CD14-positive monocyte (primary cell): Measurements from ENCODE around the gene NKX3-2. TPM values are rescaled to one million over a fixed set of nuclear protein-coding genes. Genes with fewer than 3 reads are reported as not detected.

Experiments used
- DNase-seq, 3 donors: peaks; one replicate each; pipeline ENCODE4 v3.0.0-alpha.2; 2011 to 2022
- H2AFZ ChIP-seq: 2 replicates; pipeline ENCODE4 v1.6.0; 2012; ENCODE audit warnings: mild to moderate bottlenecking, low read depth, low read length, inconsistent platforms; ENCODE audit not compliant: insufficient read depth, poor library complexity, severe bottlenecking
- H3K27ac ChIP-seq, 2 donors: 1 replicate in 1 of 2; 2 replicates in 1 of 2; pipeline ENCODE4 v1.5.1; 2012 to 2013; ENCODE audit warnings: low read length in 2 of 2, control low read depth in 1 of 2, inconsistent platforms in 1 of 2, low read depth in 1 of 2, mild to moderate bottlenecking in 1 of 2
- H3K27me3 ChIP-seq, 2 donors: one replicate each; pipeline versions ENCODE4 v1.6.0 to v1.6.1; 2011 to 2013; ENCODE audit warnings: low read length in 2 of 2; ENCODE audit not compliant: control insufficient read depth in 2 of 2, insufficient read depth in 2 of 2
- H3K36me3 ChIP-seq, 2 donors: replicated peaks in 1 of 2; 1 replicate in 1 of 2; 2 replicates in 1 of 2; pipeline versions ENCODE4 v1.5.1 to v1.6.1; 2012 to 2013; ENCODE audit warnings: low read length in 2 of 2, control low read depth in 1 of 2, inconsistent platforms in 1 of 2, mild to moderate bottlenecking in 1 of 2; ENCODE audit not compliant: insufficient read depth in 2 of 2, control insufficient read depth in 1 of 2
- H3K4me1 ChIP-seq, 2 donors: 1 replicate in 1 of 2; 2 replicates in 1 of 2; pipeline versions ENCODE4 v1.5.1 to v1.6.1; 2012 to 2013; ENCODE audit warnings: low read length in 2 of 2, control low read depth in 1 of 2, inconsistent platforms in 1 of 2, mild to moderate bottlenecking in 1 of 2, moderate library complexity in 1 of 2; ENCODE audit not compliant: insufficient read depth in 2 of 2, control insufficient read depth in 1 of 2
- H3K4me2 ChIP-seq: replicated peaks from 2 replicates; pipeline ENCODE3; 2012; ENCODE audit warnings: low read length, moderate library complexity, mild to moderate bottlenecking; ENCODE audit not compliant: poor library complexity, severe bottlenecking; ENCODE audit errors: extremely low read depth
- H3K4me3 ChIP-seq, 3 experiments: fragments of 200-600 bp in 1 of 3; sonication (generic) in 1 of 3; replicated peaks in 1 of 3; 1 replicate in 2 of 3; 2 replicates in 1 of 3; pipeline ENCODE4 v1.5.1; 2011 to 2013; ENCODE audit warnings: low read length in 3 of 3, mild to moderate bottlenecking in 3 of 3, control low read depth in 2 of 3, low read depth in 2 of 3, inconsistent platforms in 1 of 3, moderate library complexity in 1 of 3
- H3K79me2 ChIP-seq: 2 replicates; pipeline ENCODE4 v1.6.0; 2012; ENCODE audit warnings: mild to moderate bottlenecking, control low read depth, inconsistent platforms, low read length, moderate library complexity; ENCODE audit not compliant: insufficient read depth
- H3K9ac ChIP-seq: 2 replicates; pipeline ENCODE4 v1.6.0; 2017; ENCODE audit warnings: low read length, mild to moderate bottlenecking; ENCODE audit not compliant: insufficient read depth, poor library complexity, severe bottlenecking
- H3K9me3 ChIP-seq, 2 donors: replicated peaks in 1 of 2; 1 replicate in 1 of 2; 2 replicates in 1 of 2; pipeline versions ENCODE4 v1.5.1 to v1.6.1; 2012 to 2013; ENCODE audit warnings: low read length in 2 of 2, control low read depth in 1 of 2; ENCODE audit not compliant: control insufficient read depth in 1 of 2, insufficient read depth in 1 of 2
- H4K20me1 ChIP-seq: 2 replicates; pipeline ENCODE4 v1.6.0; 2012; ENCODE audit warnings: mild to moderate bottlenecking, low read length, control low read depth, moderate library complexity; ENCODE audit not compliant: insufficient read depth
- H3K27ac Mint-ChIP-seq, 7 donors: one replicate each; pipeline ENCODE4 v1.8.0; 2020; ENCODE audit warnings: mild to moderate bottlenecking in 7 of 7, mixed read lengths in 7 of 7, moderate library complexity in 6 of 7, inconsistent platforms in 2 of 7
- H3K27me3 Mint-ChIP-seq, 3 donors: one replicate each; pipeline ENCODE4 v1.8.0; 2021 to 2022; ENCODE audit warnings: low read depth in 3 of 3, mild to moderate bottlenecking in 3 of 3, mixed read lengths in 3 of 3, moderate library complexity in 3 of 3, inconsistent platforms in 1 of 3
- H3K36me3 Mint-ChIP-seq, 2 donors: one replicate each; pipeline ENCODE4 v1.8.0; 2020; ENCODE audit warnings: mixed read lengths in 2 of 2, inconsistent platforms in 1 of 2, mild to moderate bottlenecking in 1 of 2
- H3K4me1 Mint-ChIP-seq: one replicate; pipeline ENCODE4 v1.8.0; 2020; ENCODE audit warnings: mild to moderate bottlenecking, mixed read lengths
- H3K4me3 Mint-ChIP-seq, 2 donors: one replicate each; pipeline ENCODE4 v1.8.0; 2020; ENCODE audit warnings: mild to moderate bottlenecking in 2 of 2, mixed read lengths in 2 of 2, moderate library complexity in 1 of 2
- H3K9me3 Mint-ChIP-seq, 7 donors: one replicate each; pipeline ENCODE4 v1.8.0; 2020 to 2022; ENCODE audit warnings: mixed read lengths in 7 of 7, mild to moderate bottlenecking in 6 of 7, moderate library complexity in 6 of 7, inconsistent platforms in 2 of 7
- WGBS: methylation state at CpG from one replicate; pipeline ENCODE4 v1.1.5; 2013; ENCODE audit warnings: missing lambda C conversion rate; ENCODE audit not compliant: insufficient coverage; 5-methylcytosine and 5-hydroxymethylcytosine counted together
- intact Hi-C, 2 donors: fragments of 100-400 bp; cut with micrococcal nuclease; formaldehyde crosslinking; loops; one replicate each; pipeline versions ENCODE4 v1.15.0 to v1.15.1; 2023
- polyA plus RNA-seq, 3 donors: library from polyadenylated mRNA; depleted of rRNA in 1 of 3; unstranded in 2 of 3; stranded (reverse) in 1 of 3; fragments of 300-500 nt in 2 of 3; fragments of >200 nt in 1 of 3; fragmentation: Illumina TruSeq in 2 of 3; gene quantifications; 1 replicate in 2 of 3; 2 replicates in 1 of 3; pipeline ENCODE4 v1.2.3, GENCODE V29; 2012 to 2021
- TF ChIP-seq, protein P1 (sequence below): fragments of 200-600 bp; IDR thresholded peaks from one replicate; pipeline ENCODE4 v1.8.0; 2022; ENCODE audit warnings: antibody characterized with exemption, mild to moderate bottlenecking

The NKX3-2 gene
- polyA plus RNA-seq, 3 donors, result not detected

DNA sequence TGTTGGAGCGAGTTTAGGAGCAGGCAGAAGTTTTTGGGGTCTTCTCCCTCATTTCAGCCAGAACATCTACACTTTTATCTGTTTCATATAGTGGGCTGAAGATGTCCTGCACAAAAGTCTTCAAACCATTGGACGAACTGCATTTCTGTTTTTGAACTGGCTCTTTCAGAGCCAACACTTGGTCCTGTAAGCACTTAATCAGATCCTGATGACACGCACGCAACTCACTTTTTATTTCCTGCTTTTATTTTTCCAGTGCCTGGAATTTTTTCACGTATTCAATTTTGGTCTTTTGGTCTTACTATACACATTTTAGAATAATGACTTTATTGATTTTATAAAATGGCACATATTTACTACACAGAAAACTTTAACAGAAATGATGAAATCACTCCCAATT lies 40.2 kb upstream of the NKX3-2 start:
- Histone ChIP-seq H4K20me1 (no peaks in the 10 kb centered on the region), H3K4me3 (no peak overlapping the region), H3K27ac (no peak overlapping the region), H3K36me3 (peaks cover 97 to 99% of the 10 kb centered on the region in 2 donors), H3K4me2 (no peak overlapping the region), H3K27me3 (no peaks in the 10 kb centered on the region), H3K9me3 (no peaks in the 10 kb centered on the region), H3K9ac (no peak overlapping the region), H3K4me1 (peaks cover 5 to 11% of the 10 kb centered on the region in 2 donors), H3K79me2 (no peaks in the 10 kb centered on the region), H2AFZ (no peak overlapping the region)
- no peak for DNase-seq
- no peak overlapping the region for H3K27ac Mint-ChIP-seq
- 91% methylated on average over 3 of the region's 5 CpGs for WGBS
- intact Hi-C loops, result no loop called here
- H3K4me1 Mint-ChIP-seq, result peaks cover 10% of the 10 kb centered on the region
- H3K27me3 Mint-ChIP-seq, result peaks cover 0 to 2% (median 0%) of the 10 kb centered on the region in 3 donors
- H3K9me3 Mint-ChIP-seq, result no peaks in the 10 kb centered on the region
- no peak overlapping the region for H3K4me3 Mint-ChIP-seq
- peaks cover 82 to 83% of the 10 kb centered on the region in 2 donors for H3K36me3 Mint-ChIP-seq
- TF ChIP-seq, protein P1, sequence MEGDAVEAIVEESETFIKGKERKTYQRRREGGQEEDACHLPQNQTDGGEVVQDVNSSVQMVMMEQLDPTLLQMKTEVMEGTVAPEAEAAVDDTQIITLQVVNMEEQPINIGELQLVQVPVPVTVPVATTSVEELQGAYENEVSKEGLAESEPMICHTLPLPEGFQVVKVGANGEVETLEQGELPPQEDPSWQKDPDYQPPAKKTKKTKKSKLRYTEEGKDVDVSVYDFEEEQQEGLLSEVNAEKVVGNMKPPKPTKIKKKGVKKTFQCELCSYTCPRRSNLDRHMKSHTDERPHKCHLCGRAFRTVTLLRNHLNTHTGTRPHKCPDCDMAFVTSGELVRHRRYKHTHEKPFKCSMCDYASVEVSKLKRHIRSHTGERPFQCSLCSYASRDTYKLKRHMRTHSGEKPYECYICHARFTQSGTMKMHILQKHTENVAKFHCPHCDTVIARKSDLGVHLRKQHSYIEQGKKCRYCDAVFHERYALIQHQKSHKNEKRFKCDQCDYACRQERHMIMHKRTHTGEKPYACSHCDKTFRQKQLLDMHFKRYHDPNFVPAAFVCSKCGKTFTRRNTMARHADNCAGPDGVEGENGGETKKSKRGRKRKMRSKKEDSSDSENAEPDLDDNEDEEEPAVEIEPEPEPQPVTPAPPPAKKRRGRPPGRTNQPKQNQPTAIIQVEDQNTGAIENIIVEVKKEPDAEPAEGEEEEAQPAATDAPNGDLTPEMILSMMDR, result no peak

DNA sequence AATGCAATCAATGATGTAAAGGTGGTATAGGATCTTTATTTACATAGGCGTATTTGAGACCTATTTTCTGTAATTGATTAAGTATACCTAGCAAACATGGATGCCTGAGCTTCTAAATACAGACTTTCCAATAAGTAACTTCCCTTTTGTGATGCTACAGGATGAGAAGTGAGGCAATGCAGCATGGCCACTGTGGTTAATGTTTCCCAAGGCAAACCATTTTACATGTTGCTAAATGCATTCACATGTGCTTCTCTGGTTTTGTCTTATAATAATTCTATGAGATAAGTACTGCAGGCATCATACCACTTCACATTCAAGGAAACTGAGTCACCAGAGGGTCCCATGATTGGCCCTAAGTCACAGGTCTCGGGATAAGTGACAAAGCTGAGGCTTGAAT lies 35.7 kb upstream of the NKX3-2 start:
- peak overlapping the region; percentile 21 to 87 (median 81) for H3K27ac Mint-ChIP-seq
- H2AFZ ChIP-seq, result no peak overlapping the region
- TF ChIP-seq, protein P1, result no peak
- no peak overlapping the region for H3K4me3 Mint-ChIP-seq
- peaks cover 0 to 2% (median 0%) of the 10 kb centered on the region in 3 donors for H3K27me3 Mint-ChIP-seq
- H4K20me1 ChIP-seq, result no peaks in the 10 kb centered on the region
- H3K36me3 Mint-ChIP-seq, result peaks cover 83 to 90% of the 10 kb centered on the region in 2 donors
- intact Hi-C loops, result no loop called here
- H3K79me2 ChIP-seq, result no peaks in the 10 kb centered on the region
- H3K27me3 ChIP-seq, result no peaks in the 10 kb centered on the region
- no peak overlapping the region for H3K4me3 ChIP-seq
- H3K4me1 ChIP-seq, result peaks cover 5 to 11% of the 10 kb centered on the region in 2 donors
- peak; percentile 47 to 64 (median 55) for DNase-seq
- H3K4me1 Mint-ChIP-seq, result peaks cover 10% of the 10 kb centered on the region
- H3K36me3 ChIP-seq, result peaks cover 95 to 97% of the 10 kb centered on the region in 2 donors
- peak overlapping the region in 1 of 2 donors; percentile 73 for H3K27ac ChIP-seq
- WGBS, result no CpG with 5 or more reads among the region's 2 CpGs
- H3K9ac ChIP-seq, result no peak overlapping the region
- H3K9me3 Mint-ChIP-seq, result no peaks in the 10 kb centered on the region
- H3K9me3 ChIP-seq, result no peaks in the 10 kb centered on the region
- H3K4me2 ChIP-seq, result no peak overlapping the region
